Body of pancreas (tissue), 4 donors: ENCODE measurements around the gene TOB2. TPM values are rescaled to one million over a fixed set of nuclear protein-coding genes. Genes with fewer than 3 reads are reported as not detected.
A peak's percentile ranks its signal among the peaks of the same experiment; 100 is the strongest.

ENCODE experiments used
- ATAC-seq: fragments of 150-250 bp; one replicate; pipeline ENCODE4 v1.9.1; 2016
- DNase-seq, 4 donors: peaks; one replicate each; pipeline ENCODE4 v3.0.0-alpha.2; 2019
- H3K27ac ChIP-seq, 4 donors: fragments of 200-600 bp; sonication (generic); 1 replicate in 3 of 4; 2 replicates in 1 of 4; pipeline versions ENCODE4 v1.5.1 to v1.6.1; 2016 to 2019; ENCODE audit warnings: mild to moderate bottlenecking in 1 of 4, mixed read lengths in 1 of 4, moderate library complexity in 1 of 4
- H3K27me3 ChIP-seq, 2 donors: fragments of 200-600 bp; sonication (generic); one replicate each; pipeline ENCODE4 v1.6.0; 2016; ENCODE audit warnings: mild to moderate bottlenecking in 1 of 2
- H3K36me3 ChIP-seq, 2 donors: fragments of 200-600 bp; sonication (generic); replicated peaks in 1 of 2; 2 replicates each; pipeline ENCODE4 v1.5.1; 2016; ENCODE audit warnings: low read depth in 2 of 2; ENCODE audit not compliant: insufficient read depth in 1 of 2
- H3K4me1 ChIP-seq: fragments of 200-600 bp; sonication (generic); one replicate; pipeline ENCODE4 v1.6.0; 2016
- H3K4me3 ChIP-seq, 2 donors: fragments of 200-600 bp; sonication (generic); 1 replicate in 1 of 2; 2 replicates in 1 of 2; pipeline ENCODE4 v1.5.1; 2016 to 2019
- H3K9me3 ChIP-seq, 3 donors: fragments of 200-600 bp; sonication (generic); 1 replicate in 2 of 3; 2 replicates in 1 of 3; pipeline ENCODE4 v1.5.1; 2016
- CTCF ChIP-seq, 7 experiments: fragments of 450-650 bp in 4 of 7; fragments of 200-600 bp in 3 of 7; sonication (generic) in 3 of 7; IDR thresholded peaks; one replicate each; pipeline ENCODE4 v1.5.1; 2016 to 2019; ENCODE audit warnings: antibody characterized with exemption in 7 of 7
- POLR2A ChIP-seq, 3 donors: fragments of 450-650 bp; IDR thresholded peaks; one replicate each; pipeline ENCODE4 v1.6.1; 2016; ENCODE audit warnings: antibody characterized with exemption in 3 of 3, mild to moderate bottlenecking in 2 of 3
- WGBS, 2 donors: methylation state at CpG; one replicate each; pipeline ENCODE4 v1.1.5; 2017; 5-methylcytosine and 5-hydroxymethylcytosine counted together
- intact Hi-C: fragments of 100-400 bp; cut with DNase I; formaldehyde crosslinking; loops from one replicate; pipeline ENCODE4 v1.15.1; 2023
- total RNA-seq, 2 donors: library from RNA; depleted of rRNA; stranded (reverse); fragments of >200 nt; gene quantifications; one replicate each; pipeline ENCODE4 v1.1.0, GENCODE V29; 2016

The TOB2 gene
- total RNA-seq, 2 donors from 2014 or later, result 23.1 to 27.2 TPM

- 90 to 95% methylated on average over 10 to 13 of the region's 13 CpGs for WGBS, 2 donors
- Histone ChIP-seq H3K27ac (no peak overlapping the region), H3K4me3 (no peak overlapping the region), H3K9me3 (no peaks in the 10 kb centered on the region), H3K27me3 (no peaks in the 10 kb centered on the region), H3K36me3 (peaks cover 3 to 4% of the 10 kb centered on the region in 2 donors), H3K4me1 (peaks cover 16% of the 10 kb centered on the region)
- DNase-seq (no peak), ATAC-seq (no peak)
- intact Hi-C loops, result no loop called here
- no peak for TF ChIP-seq POLR2A (IDR thresholded peaks at IDR 0.05)
- no peak for TF ChIP-seq CTCF (IDR thresholded peaks at IDR 0.05)
These were observed 17.2 kb downstream of the TOB2 start for GRCh38 chr22:41429232-41429950.

- intact Hi-C loops, result no loop called here
- Histone ChIP-seq H3K4me1 (no peaks in the 10 kb centered on the region), H3K9me3 (no peaks in the 10 kb centered on the region), H3K36me3 (peaks cover 2 to 11% of the 10 kb centered on the region in 2 donors), H3K4me3 (no peak overlapping the region), H3K27ac (no peak overlapping the region), H3K27me3 (no peaks in the 10 kb centered on the region)
- ATAC-seq, result no peak
- WGBS, 2 donors, result 79 to 87% methylated on average over 5 to 9 of the region's 9 CpGs
- TF ChIP-seq POLR2A (IDR thresholded peaks at IDR 0.05), result no peak
- TF ChIP-seq CTCF (IDR thresholded peaks at IDR 0.05), result no peak
- DNase-seq, result no peak
These were observed 20.8 kb downstream of the TOB2 start for GRCh38 chr22:41425660-41426365.

- no peak overlapping the region for H3K4me3 ChIP-seq
- intact Hi-C loops, result no loop called here
- no peak for ATAC-seq
- peaks cover 0 to under 1% of the 10 kb centered on the region in 2 donors for H3K36me3 ChIP-seq
- H3K4me1 ChIP-seq, result peaks cover 63% of the 10 kb centered on the region
- DNase-seq, result peak in 2 of 4 donors; percentile 38 to 40
- H3K27me3 ChIP-seq, result no peaks in the 10 kb centered on the region
- WGBS, 2 donors, result 62 to 74% methylated on average over 8 to 9 of the region's 9 CpGs
- peak overlapping the region; percentile 95 to 99 (median 98) for H3K27ac ChIP-seq
- no peak for TF ChIP-seq POLR2A (IDR thresholded peaks at IDR 0.05)
- no peak for TF ChIP-seq CTCF (IDR thresholded peaks at IDR 0.05)
- no peaks in the 10 kb centered on the region for H3K9me3 ChIP-seq
These were observed 27.9 kb downstream of the TOB2 start for GRCh38 chr22:41418717-41419116.

GRCh38 chr22:41417622-41418390 lies 28.8 kb downstream of the TOB2 start:
- Histone ChIP-seq H3K27me3 (no peaks in the 10 kb centered on the region), H3K4me1 (peaks cover 68% of the 10 kb centered on the region), H3K9me3 (no peaks in the 10 kb centered on the region), H3K4me3 (no peak overlapping the region), H3K36me3 (no peaks in the 10 kb centered on the region), H3K27ac (peak overlapping the region; percentile 95 to 99 (median 98))
- WGBS, 2 donors, result 21 to 24% methylated on average over 9 to 13 of the region's 13 CpGs
- DNase-seq (peak; percentile 98 to 100 (median 100)), ATAC-seq (peak; percentile 85)
- TF ChIP-seq POLR2A (IDR thresholded peaks at IDR 0.05), result peak; percentile 62 to 79 (median 78)
- peak in 3 of 7 experiments; percentile 14 to 33 (median 26) for TF ChIP-seq CTCF (IDR thresholded peaks at IDR 0.05)
- intact Hi-C loops, result no loop called here
